ENCODE data around the gene SUMO3. TPM values are rescaled to one million over a fixed set of nuclear protein-coding genes. Genes with fewer than 3 reads are reported as not detected.

The SUMO3 gene
- total RNA-seq, 1 donor from 2014 or later = 103 TPM

- intact Hi-C loops (cut with micrococcal nuclease) = no loop called here
These were observed 13.5 kb upstream of the SUMO3 start for GRCh38 chr21:44831227-44831860.

- intact Hi-C loops (cut with micrococcal nuclease) = no loop called here
These were observed 11.7 kb upstream of the SUMO3 start for GRCh38 chr21:44829507-44830092.

- intact Hi-C loops (cut with micrococcal nuclease) = no loop called here
These were observed 10.6 kb upstream of the SUMO3 start for GRCh38 chr21:44828362-44829056.

- intact Hi-C loops (cut with micrococcal nuclease) = no loop called here
These were observed 5.4 kb upstream of the SUMO3 start for GRCh38 chr21:44823179-44823660.

- intact Hi-C loops (cut with micrococcal nuclease) = no loop called here
These were observed 4.8 kb upstream of the SUMO3 start for GRCh38 chr21:44822484-44823178.

- intact Hi-C loops (cut with micrococcal nuclease) = no loop called here
These were observed 3.0 kb upstream of the SUMO3 start for GRCh38 chr21:44820851-44821250.

- intact Hi-C loops (cut with micrococcal nuclease) = loop anchor here (2.0 to 5.0 kb wide), 4 partner anchors 103 to 807 kb away; partner anchors contain the start of genes CFAP410, ITGB2, POFUT2 and TRAPPC10
These were observed 1.7 kb upstream of the SUMO3 start for GRCh38 chr21:44819283-44820243.

GRCh38 chr21:44818640-44819011, 764 bp upstream of the SUMO3 start:
- intact Hi-C loops (cut with micrococcal nuclease) = loop anchor here (2.0 to 5.0 kb wide), 4 partner anchors 104 to 806 kb away; partner anchors contain the start of genes CFAP410, ITGB2, POFUT2 and TRAPPC10

- intact Hi-C loops (cut with micrococcal nuclease) = loop anchor here (1.0 to 5.0 kb wide), 4 partner anchors 56 to 805 kb away; partner anchors contain the start of genes ITGB2, POFUT2, PTTG1IP and TRAPPC10
These were observed 369 bp downstream of the SUMO3 start for GRCh38 chr21:44817506-44817880.

- intact Hi-C loops (cut with micrococcal nuclease) = loop anchor here (1.0 to 5.0 kb wide), 4 partner anchors 56 to 805 kb away; partner anchors contain the start of genes ITGB2, POFUT2, PTTG1IP and TRAPPC10
These were observed 929 bp downstream of the SUMO3 start for GRCh38 chr21:44816761-44817505.

GRCh38 chr21:44815852-44816628, 1.8 kb downstream of the SUMO3 start:
- intact Hi-C loops (cut with micrococcal nuclease) = loop anchor here (5.0 kb wide), 3 partner anchors 106 to 804 kb away; partner anchors contain the start of genes ITGB2, POFUT2 and TRAPPC10

GRCh38 chr21:44815225-44815624, 2.6 kb downstream of the SUMO3 start:
- intact Hi-C loops (cut with micrococcal nuclease) = loop anchor here (5.0 kb wide), 3 partner anchors 107 to 803 kb away; partner anchors contain the start of genes ITGB2, POFUT2 and TRAPPC10

- intact Hi-C loops (cut with micrococcal nuclease) = loop anchor here (5.0 kb wide), 3 partner anchors 108 to 802 kb away; partner anchors contain the start of genes ITGB2, POFUT2 and TRAPPC10
These were observed 3.3 kb downstream of the SUMO3 start for GRCh38 chr21:44814498-44815023.

GRCh38 chr21:44813727-44814126, 4.1 kb downstream of the SUMO3 start:
- intact Hi-C loops (cut with micrococcal nuclease) = no loop called here

GRCh38 chr21:44813149-44813548, 4.7 kb downstream of the SUMO3 start:
- intact Hi-C loops (cut with micrococcal nuclease) = no loop called here

GRCh38 chr21:44812640-44813039, 5.2 kb downstream of the SUMO3 start:
- intact Hi-C loops (cut with micrococcal nuclease) = no loop called here

GRCh38 chr21:44810779-44811178, 7.1 kb downstream of the SUMO3 start:
- intact Hi-C loops (cut with micrococcal nuclease) = no loop called here

- intact Hi-C loops (cut with micrococcal nuclease) = no loop called here
These were observed 12.0 kb downstream of the SUMO3 start for GRCh38 chr21:44805859-44806258.

Measured in T-helper 2 cell treated with Interferon-gamma antibody and Interleukin-4, amounts not matched to agents 100 ng/mL and 5 ng/mL, for 36 hours (primary cell).